IMR-90 (cell line): ENCODE results near the gene ANKRD11. TPM values are rescaled to one million over a fixed set of nuclear protein-coding genes. Genes with fewer than 3 reads are reported as not detected.
A peak's percentile ranks its signal among the peaks of the same experiment; 100 is the strongest.

Experiments used
- ATAC-seq: fragments of 200-7000 bp; cut with Tn5 transposase; 2 replicates; pipeline ENCODE4 v1.9.1; 2020; ENCODE audit warnings: low read depth, mild to moderate bottlenecking, moderate library complexity
- BruUV-seq: library from RNA; stranded (reverse); fragments of 400-500 nt; replicated peaks from 2 replicates; lab custom pipeline; 2021; lab: Mats Ljungman, UMichigan
- CTCF ChIA-PET: fragments of 300-600 bp; formaldehyde crosslinking; extraction: SDS; loops from one replicate; lab custom pipeline; 2021; ENCODE audit warnings: antibody characterized with exemption; lab: Yijun Ruan, JAX
- POLR2A ChIA-PET: fragments of 300-600 bp; sonication (Branson Sonifier 250); formaldehyde crosslinking; loops from one replicate; lab custom pipeline; 2022; ENCODE audit warnings: antibody characterized with exemption; ENCODE audit not compliant: unreplicated experiment; lab: Charles Lee
- DNase-seq: peaks from one replicate; pipeline ENCODE4 v3.0.0; 2013
- H2AFZ ChIP-seq: replicated peaks from 2 replicates; pipeline ENCODE3; 2013; ENCODE audit warnings: low read length, mild to moderate bottlenecking; ENCODE audit not compliant: poor library complexity
- H2AK5ac ChIP-seq: 2 replicates; pipeline ENCODE4 v1.6.1; 2013; ENCODE audit warnings: low read depth, low read length, inconsistent platforms
- H2AK9ac ChIP-seq: replicated peaks from 2 replicates; pipeline ENCODE3; 2013; ENCODE audit warnings: mild to moderate bottlenecking, low read depth, low read length, moderate library complexity; ENCODE audit not compliant: poor library complexity
- H2BK120ac ChIP-seq: 2 replicates; pipeline ENCODE4 v1.6.1; 2013; ENCODE audit warnings: low read depth, low read length, inconsistent platforms
- H2BK15ac ChIP-seq: 3 replicates; pipeline ENCODE4 v1.6.1; 2013; ENCODE audit warnings: low read depth, low read length, inconsistent platforms
- H2BK20ac ChIP-seq: 2 replicates; pipeline ENCODE4 v1.6.1; 2013; ENCODE audit warnings: low read depth, mild to moderate bottlenecking, inconsistent platforms, low read length, moderate library complexity
- H2BK5ac ChIP-seq: 2 replicates; pipeline ENCODE4 v1.6.1; 2013; ENCODE audit warnings: mild to moderate bottlenecking, low read depth, low read length, inconsistent platforms; ENCODE audit not compliant: poor library complexity, severe bottlenecking
- H3K14ac ChIP-seq: replicated peaks from 2 replicates; pipeline ENCODE4 v1.6.1; 2013; ENCODE audit warnings: low read depth, low read length, inconsistent platforms
- H3K18ac ChIP-seq: 2 replicates; pipeline ENCODE4 v1.6.1; 2013; ENCODE audit warnings: low read depth, low read length, control low read depth
- H3K23ac ChIP-seq: 2 replicates; pipeline ENCODE4 v1.6.1; 2013; ENCODE audit warnings: low read depth, low read length, inconsistent platforms
- H3K27ac ChIP-seq: 2 replicates; pipeline ENCODE4 v1.5.1; 2013; ENCODE audit warnings: mild to moderate bottlenecking, control low read depth, low read length; ENCODE audit not compliant: insufficient read depth
- H3K27me3 ChIP-seq: 2 replicates; pipeline ENCODE4 v1.6.1; 2013; ENCODE audit warnings: low read length; ENCODE audit not compliant: control insufficient read depth, insufficient read depth
- H3K36me3 ChIP-seq: 2 replicates; pipeline ENCODE4 v1.6.1; 2013; ENCODE audit warnings: low read length, mixed read lengths; ENCODE audit not compliant: control insufficient read depth, insufficient read depth
- H3K4ac ChIP-seq: 2 replicates; pipeline ENCODE4 v1.6.1; 2013; ENCODE audit warnings: low read depth, low read length, inconsistent platforms
- H3K4me1 ChIP-seq: 2 replicates; pipeline ENCODE4 v1.6.1; 2013; ENCODE audit warnings: low read length, mixed read lengths; ENCODE audit not compliant: control insufficient read depth, insufficient read depth
- H3K4me2 ChIP-seq: 2 replicates; pipeline ENCODE4 v1.6.1; 2013; ENCODE audit warnings: low read depth, mild to moderate bottlenecking, control low read depth, low read length, moderate library complexity
- H3K4me3 ChIP-seq: 2 replicates; pipeline ENCODE4 v1.5.1; 2013; ENCODE audit warnings: low read depth, mild to moderate bottlenecking, control low read depth, low read length, moderate library complexity; ENCODE audit not compliant: insufficient read depth
- H3K56ac ChIP-seq: 2 replicates; pipeline ENCODE4 v1.6.1; 2013; ENCODE audit warnings: low read length, inconsistent platforms; ENCODE audit not compliant: insufficient read depth; ENCODE audit errors: extremely low read depth
- H3K79me1 ChIP-seq, 2 experiments: 2 replicates each; pipeline ENCODE4 v1.6.1; 2013; ENCODE audit warnings: low read length in 2 of 2, inconsistent platforms in 1 of 2, low read depth in 1 of 2
- H3K9ac ChIP-seq: 2 replicates; pipeline ENCODE4 v1.6.1; 2013; ENCODE audit warnings: low read depth, low read length, control low read depth
- H3K9me1 ChIP-seq: 2 replicates; pipeline ENCODE4 v1.6.1; 2013; ENCODE audit warnings: low read length, inconsistent platforms; ENCODE audit not compliant: insufficient read depth
- H3K9me3 ChIP-seq: 2 replicates; pipeline ENCODE4 v1.6.1; 2013; ENCODE audit warnings: low read length; ENCODE audit not compliant: control insufficient read depth, insufficient read depth
- H4K20me1 ChIP-seq: 2 replicates; pipeline ENCODE4 v1.6.1; 2013; ENCODE audit warnings: low read length, inconsistent platforms; ENCODE audit not compliant: insufficient read depth
- H4K5ac ChIP-seq: 2 replicates; pipeline ENCODE4 v1.6.1; 2013; ENCODE audit warnings: mild to moderate bottlenecking, low read depth, low read length, control low read depth
- H4K8ac ChIP-seq, 2 experiments: 2 replicates each; pipeline ENCODE4 v1.6.1; 2013; ENCODE audit warnings: low read depth in 2 of 2, low read length in 2 of 2, control low read depth in 1 of 2, inconsistent platforms in 1 of 2
- H4K91ac ChIP-seq: 2 replicates; pipeline ENCODE4 v1.6.1; 2013; ENCODE audit warnings: low read depth, low read length, inconsistent platforms; ENCODE audit not compliant: insufficient read depth
- CHD1 ChIP-seq: IDR thresholded peaks from 2 replicates; pipeline ENCODE4 v1.6.1; 2012; ENCODE audit warnings: low read depth, low read length, improper control_type of control experiment
- CTCF ChIP-seq: conservative IDR thresholded peaks from 2 replicates; pipeline ENCODE4 v1.5.1; 2012; ENCODE audit warnings: mild to moderate bottlenecking, low read depth, low read length, improper control_type of control experiment
- MAFK ChIP-seq: IDR thresholded peaks from 2 replicates; pipeline ENCODE4 v1.6.1; 2012; ENCODE audit warnings: low read depth, low read length, improper control_type of control experiment
- MAZ ChIP-seq: IDR thresholded peaks from 2 replicates; pipeline ENCODE4 v1.6.1; 2012; ENCODE audit warnings: low read depth, mild to moderate bottlenecking, low read length, improper control_type of control experiment, moderate library complexity, borderline replicate concordance
- RCOR1 ChIP-seq: IDR thresholded peaks from 2 replicates; pipeline ENCODE4 v1.6.1; 2012; ENCODE audit warnings: mild to moderate bottlenecking, low read length, improper control_type of control experiment; ENCODE audit not compliant: insufficient replicate concordance
- RFX5 ChIP-seq: IDR thresholded peaks from 2 replicates; pipeline ENCODE4 v1.8.0; 2012; ENCODE audit warnings: low read depth, mild to moderate bottlenecking, low read length, moderate library complexity
- USF2 ChIP-seq: fragments of 150-350 bp; IDR thresholded peaks from 2 replicates; pipeline ENCODE4 v1.6.1; 2017; ENCODE audit warnings: mild to moderate bottlenecking, antibody characterized with exemption, low read length, low read depth
- WGBS, 2 experiments: methylation state at CpG; one replicate each; pipeline versions ENCODE4 v1.1.5 to v1.1.7; 2013; ENCODE audit warnings: missing lambda C conversion rate in 2 of 2; ENCODE audit not compliant: insufficient read length in 1 of 2; ENCODE audit errors: extremely low coverage in 2 of 2; 5-methylcytosine and 5-hydroxymethylcytosine counted together
- dilution Hi-C: fragments of 300-500 bp; cut with HindIII; formaldehyde crosslinking; loops from one replicate; pipeline ENCODE4 v1.14.3; 2018; ENCODE audit warnings: low sequenced_read_pairs; ENCODE audit not compliant: unreplicated experiment
- in situ Hi-C: fragments of 300-500 bp; cut with MboI; formaldehyde crosslinking; loops from 3 replicates; pipeline ENCODE4 v1.14.3; 2019; ENCODE audit warnings: low sequenced_read_pairs, inconsistent platforms, mixed read lengths
- intact Hi-C: fragments of 100-400 bp; cut with micrococcal nuclease; formaldehyde crosslinking; loops from 2 replicates; pipeline ENCODE4 v1.10.0; 2022
- polyA plus RNA-seq, 3 experiments: library from polyadenylated mRNA; depleted of rRNA; stranded (reverse); fragments of >200 nt; gene quantifications; 2 replicates each; pipeline ENCODE4 v1.2.3, GENCODE V29; 2012; ENCODE audit warnings: low replicate concordance in 1 of 3
- total RNA-seq: library from RNA; depleted of rRNA; stranded (reverse); fragments of >200 nt; gene quantifications from 2 replicates; pipeline ENCODE4 v1.2.3, GENCODE V29; 2012

Gene ANKRD11
- total and polyA plus RNA-seq, 2 of the 4 experiments (the other 2 are of a cell fraction): 46.8 to 71.9 TPM

GRCh38 chr16:89352091-89352681, 138.2 kb downstream of the ANKRD11 start:
- POLR2A ChIA-PET: no interaction called here
- intact Hi-C loops (no loop called here), dilution Hi-C loops (no loop called here), in situ Hi-C loops (no loop called here)
- no peak overlapping the region for H3K4ac ChIP-seq
- H3K9me3 ChIP-seq: no peaks in the 10 kb centered on the region
- no peak overlapping the region for H4K91ac ChIP-seq
- no peak overlapping the region for H2AFZ ChIP-seq
- H3K14ac ChIP-seq: no peak overlapping the region
- H3K4me3 ChIP-seq: no peak overlapping the region
- H2AK9ac ChIP-seq: no peak overlapping the region
- no peak for DNase-seq
- no peak overlapping the region for H2BK120ac ChIP-seq
- H4K20me1 ChIP-seq: peaks cover 95% of the 10 kb centered on the region
- no peaks in the 10 kb centered on the region for H3K27me3 ChIP-seq
- CTCF ChIA-PET: interaction anchor here (0.9 kb wide), 1 partner anchor 9 kb away, joined by 3 read pairs; no protein-coding TSS in a partner anchor
- no peak overlapping the region for H2BK15ac ChIP-seq
- H4K5ac ChIP-seq: no peak overlapping the region
- TF ChIP-seq RFX5 (no peak), RCOR1 (no peak), MAFK (no peak), CTCF (no peak), USF2 (no peak), MAZ (no peak), CHD1 (no peak)
- no peak overlapping the region for H3K18ac ChIP-seq
- no peak overlapping the region for H2BK5ac ChIP-seq
- H2AK5ac ChIP-seq: no peak overlapping the region
- H3K4me2 ChIP-seq: no peak overlapping the region
- H4K8ac ChIP-seq: no peak overlapping the region
- BruUV-seq: no TSS peak
- H2BK20ac ChIP-seq: no peak overlapping the region
- no peak overlapping the region for H3K23ac ChIP-seq
- H3K36me3 ChIP-seq: peaks cover 7% of the 10 kb centered on the region
- 89% methylated on average over 7 of the region's 13 CpGs; no CpG with 5 or more reads in 1 of the 2 experiments for whole genome bisulfite sequencing, 2 experiments
- ATAC-seq: peak; percentile 24; the same call in 1 of the 2 replicates
- no peak overlapping the region for H3K56ac ChIP-seq
- H3K9ac ChIP-seq: no peak overlapping the region
- H3K27ac ChIP-seq: no peak overlapping the region
- H3K9me1 ChIP-seq: peaks cover 51% of the 10 kb centered on the region
- peaks cover 15 to 82% of the 10 kb centered on the region in 2 experiments; a peak in 3 of 4 replicates for H3K79me1 ChIP-seq
- H3K4me1 ChIP-seq: peaks cover 9% of the 10 kb centered on the region
